GM10847 (cell line): ENCODE measurements around the gene CSNK1D.

ENCODE experiments used
- POLR2A ChIP-seq: IDR thresholded peaks from 2 replicates; pipeline ENCODE4 v1.6.1; 2011; ENCODE audit not compliant: insufficient read length; ENCODE audit errors: extremely low read depth

Gene CSNK1D

DNA sequence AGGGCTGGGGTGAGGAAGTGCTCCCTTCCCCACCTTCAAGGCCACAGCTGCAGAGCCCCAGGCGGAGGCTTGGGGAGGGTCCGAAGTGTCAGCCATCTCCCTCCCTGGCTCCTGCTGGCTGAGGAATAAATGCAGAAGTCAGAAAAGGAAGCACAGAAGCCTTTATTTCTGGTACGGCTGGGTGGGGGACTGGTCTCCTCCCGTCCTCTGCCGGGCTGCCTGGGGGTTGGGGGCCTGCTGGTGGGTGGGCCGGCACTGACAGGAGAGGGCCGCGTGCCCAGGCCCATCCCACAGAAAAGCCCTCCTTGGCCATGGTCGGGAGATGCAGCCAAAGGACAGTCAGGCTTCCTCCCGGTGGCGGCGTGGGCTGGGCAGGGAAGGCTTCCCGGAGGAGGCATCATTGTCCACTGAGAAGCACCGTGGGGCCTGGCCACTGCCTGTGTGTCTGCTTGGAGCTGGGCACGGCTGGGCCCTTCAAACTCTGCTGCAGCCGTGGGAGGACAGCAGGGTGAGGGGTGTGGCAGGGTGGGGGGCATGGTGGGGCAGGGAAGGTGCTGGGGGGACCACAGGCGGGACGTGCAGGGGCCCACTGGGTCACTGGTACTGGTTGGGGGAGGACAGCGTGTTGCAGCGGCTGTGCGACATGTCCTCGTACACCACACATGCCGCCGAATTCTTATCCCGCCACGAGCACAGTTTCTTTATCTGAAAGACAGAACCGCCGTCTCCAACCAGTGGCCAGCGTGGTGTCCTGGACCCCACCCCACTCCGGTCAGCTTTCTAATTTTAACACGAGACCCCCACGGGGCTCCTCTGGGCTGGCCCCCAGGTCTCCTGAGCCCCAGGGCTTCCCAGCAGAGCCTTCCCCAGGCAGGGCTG is 41.5 kb upstream of the CSNK1D start:
- TF ChIP-seq POLR2A: no peak

DNA sequence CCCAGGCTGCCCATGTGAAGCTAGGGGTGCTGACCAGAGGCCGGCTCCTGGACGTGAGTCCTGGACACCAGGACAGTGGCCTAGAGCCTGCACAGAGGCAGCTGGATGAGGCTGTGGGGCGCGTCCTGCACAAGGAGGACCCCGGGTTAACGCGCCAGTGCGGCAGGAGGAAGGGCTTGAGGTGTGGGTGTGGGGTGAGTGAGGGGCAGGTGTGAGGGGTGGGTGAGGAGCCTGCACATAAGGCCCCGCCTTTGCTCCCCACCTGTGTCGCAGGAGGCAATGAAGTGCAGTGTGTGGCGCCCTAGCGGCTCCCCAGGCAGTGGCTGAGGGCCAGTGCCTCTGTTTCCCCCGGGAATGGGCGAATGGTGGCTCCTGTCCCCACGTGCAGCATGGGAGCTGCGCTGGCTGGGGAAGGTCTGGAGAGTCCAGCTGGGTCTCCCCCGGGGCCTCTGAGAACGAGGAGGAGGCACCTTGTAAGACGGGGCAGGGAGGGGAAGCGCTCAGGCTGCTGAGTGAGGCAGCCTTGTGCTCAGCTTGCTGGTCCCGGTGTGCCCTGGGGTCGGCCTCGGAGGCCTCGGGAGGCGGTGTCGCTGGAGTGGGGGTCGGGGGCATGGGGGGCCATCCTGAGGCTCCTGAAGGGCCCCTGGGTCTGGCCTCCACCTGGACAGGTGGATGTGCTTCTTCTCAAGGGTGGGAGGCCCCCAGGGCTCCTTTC is 40.7 kb upstream of the CSNK1D start:
- TF ChIP-seq POLR2A: no peak

DNA sequence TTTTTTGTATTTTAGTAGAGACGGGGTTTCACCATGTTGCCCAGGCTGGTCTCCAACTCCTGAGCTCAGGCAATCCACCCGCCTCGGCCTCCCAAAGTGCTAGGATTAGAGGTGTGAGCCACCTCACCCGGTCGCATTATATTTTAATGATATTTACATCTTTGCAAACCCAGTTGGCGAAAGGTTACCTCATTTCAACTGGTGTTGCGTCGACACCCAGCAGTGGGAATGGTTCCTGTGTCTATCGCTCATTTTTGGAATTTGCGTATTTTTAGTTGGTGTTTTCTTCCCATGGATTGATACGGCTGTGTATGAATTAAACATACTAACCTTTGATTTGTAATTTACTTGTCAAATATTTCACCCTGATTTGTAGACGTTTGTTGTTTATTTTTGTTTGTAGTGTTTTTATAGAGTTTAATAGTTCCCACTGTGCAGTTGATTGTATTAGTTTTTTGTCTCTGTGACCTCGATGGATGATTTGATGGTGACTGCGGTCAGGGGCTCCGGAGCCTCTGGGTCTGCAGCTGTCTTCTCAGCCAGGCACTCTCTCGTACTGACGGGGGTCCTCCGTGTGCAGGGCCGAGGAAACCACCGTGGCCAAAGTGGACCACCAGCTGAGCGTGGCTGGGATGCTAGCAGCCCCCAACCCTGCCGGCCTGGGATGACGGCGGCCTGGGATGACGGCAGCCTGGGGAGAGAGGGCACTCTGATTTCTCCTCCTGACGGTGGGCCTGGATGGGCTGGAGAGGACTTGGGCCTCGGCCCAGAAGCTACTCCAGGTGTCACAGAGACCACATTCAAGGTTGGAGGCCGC is 39.9 kb upstream of the CSNK1D start:
- no peak for TF ChIP-seq POLR2A

DNA sequence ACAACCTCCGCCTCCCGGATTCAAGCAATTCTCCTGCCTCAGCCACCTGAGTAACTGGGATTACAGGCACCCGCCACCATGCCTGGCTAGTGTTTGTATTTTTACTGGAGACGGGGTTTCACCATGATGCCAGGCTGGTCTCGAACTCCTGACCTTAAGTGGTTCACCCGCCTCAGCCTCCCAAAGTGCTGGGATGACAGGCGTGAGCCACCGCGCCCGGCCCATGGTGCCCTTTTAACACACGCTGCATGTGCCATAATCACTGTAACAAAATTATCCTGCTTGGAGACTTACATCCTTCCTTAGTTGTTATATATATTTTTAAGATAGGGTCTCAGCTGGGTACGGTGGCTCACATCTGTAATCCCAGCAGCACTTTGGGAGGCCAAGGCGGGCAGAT is 38.5 kb upstream of the CSNK1D start:
- TF ChIP-seq POLR2A: no peak

DNA sequence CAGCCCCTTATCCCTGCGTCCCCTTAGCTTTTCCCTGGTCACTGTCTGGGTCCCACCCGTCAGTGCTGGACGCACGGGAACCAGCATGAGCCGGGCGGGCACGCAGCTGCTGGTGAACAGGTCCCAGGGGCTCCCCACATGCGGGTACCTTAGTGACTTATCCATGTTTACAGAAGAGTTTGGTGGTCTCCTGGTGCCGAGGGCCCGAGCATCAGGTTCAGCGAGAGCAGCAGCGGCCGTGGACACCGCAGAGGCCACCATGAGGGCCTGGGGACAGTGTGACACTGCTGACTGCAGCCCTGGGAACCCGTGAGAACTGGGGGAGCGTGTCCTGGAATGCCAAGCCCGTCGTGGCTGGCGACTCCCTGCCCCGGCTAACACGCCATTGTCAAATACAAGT is 37.4 kb upstream of the CSNK1D start:
- no peak for TF ChIP-seq POLR2A

DNA sequence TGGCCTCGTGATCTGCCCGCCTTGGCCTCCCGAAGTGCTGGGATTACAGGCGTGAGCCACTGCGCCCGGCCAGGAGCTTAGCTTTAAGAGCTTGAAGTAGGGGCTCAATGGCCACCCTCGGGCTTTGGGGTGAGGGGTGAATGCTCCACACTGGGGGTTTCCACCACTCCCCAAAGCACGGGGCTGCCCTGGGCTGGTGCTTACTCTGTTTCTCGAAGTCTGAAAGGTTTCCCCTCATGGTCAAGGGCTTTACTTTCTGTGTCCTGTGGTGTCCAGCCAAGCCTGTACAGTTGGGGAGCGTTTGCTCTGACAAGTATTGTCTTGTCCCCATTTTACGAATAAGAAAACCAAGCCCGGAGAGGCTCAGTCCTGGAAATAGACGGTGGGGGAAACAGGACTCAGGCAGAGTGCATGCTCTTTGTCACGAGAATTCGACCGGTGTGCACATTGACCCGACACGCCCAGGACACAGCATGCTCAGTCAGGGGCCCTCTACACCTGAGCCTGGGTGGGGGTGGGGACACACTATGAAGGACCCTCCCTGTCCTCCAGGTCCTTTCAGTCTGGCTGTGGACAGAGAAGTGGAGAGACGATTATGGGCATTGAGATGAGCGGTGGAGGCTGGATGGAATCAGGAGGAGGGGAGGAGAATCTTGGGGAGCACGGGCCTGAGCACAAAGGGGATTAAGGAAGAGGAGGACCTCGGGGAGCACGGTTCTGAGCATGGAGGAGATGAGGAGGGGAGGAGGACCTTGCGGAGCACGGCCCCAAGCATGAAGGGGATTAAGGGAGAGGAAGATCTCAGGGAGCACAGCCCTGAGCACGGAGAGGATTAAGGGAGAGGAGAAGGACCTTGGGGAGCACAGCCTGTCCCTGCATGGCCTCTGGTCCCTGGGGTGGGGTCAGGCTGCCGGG is 36.4 kb upstream of the CSNK1D start:
- TF ChIP-seq POLR2A: no peak

DNA sequence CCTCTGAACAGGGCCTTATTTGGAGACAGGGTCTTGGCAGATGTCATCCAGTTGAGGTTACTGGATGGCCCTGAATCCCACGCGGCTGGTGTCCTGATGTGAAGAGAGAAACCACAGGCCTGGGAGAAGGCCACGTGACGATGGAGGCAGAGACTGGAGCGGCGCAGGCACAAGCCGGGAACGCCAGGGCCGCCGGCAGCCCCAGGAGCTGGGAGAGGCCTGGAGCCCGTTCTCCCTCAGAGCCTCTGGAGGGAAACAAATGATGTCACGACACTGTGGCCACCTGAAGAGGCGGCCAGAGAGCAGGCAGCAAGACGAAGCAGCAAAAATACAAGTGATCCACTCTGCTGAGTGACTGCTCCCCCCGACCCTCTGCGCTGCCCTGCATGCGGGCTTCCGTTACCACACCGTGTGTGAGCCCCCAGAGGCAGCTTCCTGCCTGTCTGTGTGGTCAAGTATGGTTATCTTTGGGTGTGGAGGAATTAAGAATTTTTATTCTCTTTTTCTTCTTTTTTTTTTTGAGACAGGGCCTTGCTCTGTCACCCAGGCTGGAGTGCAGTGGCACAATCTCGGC is 32.3 kb upstream of the CSNK1D start:
- no peak for TF ChIP-seq POLR2A

DNA sequence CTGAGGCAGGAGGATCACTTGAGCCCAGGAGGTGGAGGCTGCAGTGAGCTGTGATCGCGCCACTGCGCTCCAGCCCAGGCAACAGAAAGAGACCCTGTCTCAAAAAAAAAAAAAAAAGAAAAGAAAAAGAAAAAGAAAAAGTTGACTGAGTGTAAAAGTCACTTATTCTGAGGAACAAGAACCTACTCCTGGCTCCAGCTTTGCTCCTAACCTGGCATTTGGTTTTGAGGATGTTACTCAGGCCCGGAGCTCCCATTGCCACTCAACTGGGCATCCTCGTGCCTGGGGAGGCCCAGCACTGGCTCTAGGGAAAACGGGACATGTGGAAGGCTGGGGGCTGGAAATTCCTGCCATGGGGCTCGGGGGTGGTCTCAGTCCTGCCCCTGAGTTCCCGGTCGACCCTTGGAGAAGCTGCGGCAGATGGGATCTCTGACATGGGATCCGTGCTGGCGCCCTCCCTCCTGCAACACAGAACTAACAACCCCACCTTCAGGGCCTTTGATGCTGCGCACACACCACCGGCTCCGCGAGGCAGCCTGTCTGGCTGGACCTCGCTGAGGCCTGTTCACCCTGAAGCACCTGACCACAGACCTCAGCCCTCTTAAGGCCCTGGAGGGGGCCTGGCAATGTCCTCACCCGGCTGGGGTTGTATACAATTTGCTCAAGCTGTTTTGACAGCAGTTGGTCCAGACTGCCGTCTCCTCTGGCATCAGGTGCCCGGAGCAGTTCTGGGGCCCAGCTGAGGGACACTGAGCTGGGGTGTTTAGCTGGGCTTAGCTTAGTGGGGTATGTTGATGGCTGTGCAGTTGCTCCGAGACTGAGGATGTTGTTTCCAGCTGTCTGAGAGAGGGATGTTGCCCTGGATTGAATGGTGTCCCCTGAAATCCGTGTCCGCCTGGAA is 31.6 kb upstream of the CSNK1D start:
- no peak for TF ChIP-seq POLR2A

DNA sequence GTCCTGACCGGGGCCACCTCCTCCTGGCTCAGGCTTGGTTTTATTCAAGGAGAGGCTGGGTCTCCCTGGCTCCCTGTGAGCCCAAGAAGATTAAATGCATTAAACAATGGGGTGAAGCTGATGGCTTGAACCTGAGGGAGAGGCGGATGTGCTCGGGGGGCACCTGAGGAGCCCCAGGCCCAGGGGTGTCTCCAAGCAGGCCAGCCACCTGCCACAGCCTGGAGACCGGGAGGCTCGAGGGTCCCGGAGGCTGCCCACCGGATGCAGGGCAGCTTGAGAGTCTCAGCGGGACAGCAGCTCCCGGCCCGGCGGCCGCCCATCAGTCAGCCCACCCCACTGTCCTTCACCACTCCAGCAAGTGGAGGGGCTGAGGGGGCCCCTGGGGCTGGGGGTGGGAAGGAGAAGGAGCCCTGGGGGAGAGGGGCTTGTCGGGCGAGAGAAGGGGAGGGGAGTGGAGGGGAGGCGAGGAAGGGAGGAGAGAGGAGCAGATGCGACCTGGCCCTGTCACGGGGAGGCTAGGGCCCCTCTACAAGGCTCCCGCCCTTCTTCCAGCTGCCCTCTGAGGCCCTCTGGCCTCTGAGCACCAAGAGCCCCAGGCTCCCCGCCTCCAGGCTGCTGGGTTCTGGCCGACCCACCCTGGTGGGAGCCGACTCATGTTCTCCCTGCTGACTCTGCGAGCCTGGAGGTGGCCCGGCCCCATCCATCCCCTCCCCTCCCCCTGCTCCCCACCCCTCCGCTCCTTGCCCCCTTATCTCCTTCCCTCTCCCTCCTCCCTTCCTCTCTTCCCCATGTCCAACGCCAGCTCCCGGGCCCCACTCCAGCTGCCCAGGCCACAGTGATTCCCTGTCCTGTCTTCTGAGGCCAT is 30.7 kb upstream of the CSNK1D start:
- no peak for TF ChIP-seq POLR2A

DNA sequence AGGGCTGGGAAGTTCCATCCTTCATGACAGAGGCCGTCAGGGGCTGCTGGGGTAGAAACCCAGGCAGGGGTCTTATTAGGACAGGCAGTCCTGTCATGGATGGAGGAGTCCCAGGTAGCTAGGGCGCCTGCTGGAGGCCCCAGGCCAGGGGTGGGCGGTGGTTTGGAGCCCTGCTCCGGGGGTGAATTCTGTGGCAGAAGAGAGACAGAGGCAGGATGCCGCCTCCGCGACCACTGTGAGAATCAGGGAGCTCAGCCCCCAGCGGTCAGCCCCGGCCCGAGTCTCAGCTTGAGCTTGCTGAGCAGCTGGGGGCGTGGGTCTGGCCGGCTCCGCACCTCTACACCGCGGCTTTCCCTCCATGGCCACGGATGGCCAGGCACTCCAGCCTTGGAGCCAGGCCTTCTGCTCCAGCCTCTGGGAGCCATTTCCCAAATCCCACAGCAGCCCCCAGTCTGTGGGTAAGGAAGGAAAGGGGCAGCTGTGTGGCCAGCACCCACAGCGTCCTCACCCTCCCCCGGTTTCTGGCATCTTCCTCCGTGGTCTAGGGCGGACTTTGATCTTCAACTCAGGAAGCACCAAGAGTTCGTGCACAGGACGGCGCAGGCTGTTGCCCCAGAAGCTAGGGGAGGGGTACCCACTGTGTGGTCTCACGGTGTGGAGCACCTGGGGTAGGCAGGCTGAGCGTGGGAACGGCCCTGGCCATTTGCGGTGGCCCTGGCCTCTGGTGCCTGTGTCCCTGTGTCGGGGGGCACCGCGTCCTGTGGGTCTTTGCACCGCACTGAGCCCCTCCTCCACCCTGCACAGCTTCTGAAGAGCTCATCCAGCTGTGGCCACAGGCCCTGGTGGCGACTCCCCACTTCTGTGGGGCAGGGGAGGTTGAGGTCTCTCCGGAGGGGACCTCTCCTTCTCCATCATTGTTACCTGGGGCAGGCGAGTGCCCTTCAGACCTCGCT is 29.8 kb upstream of the CSNK1D start:
- no peak for TF ChIP-seq POLR2A

DNA sequence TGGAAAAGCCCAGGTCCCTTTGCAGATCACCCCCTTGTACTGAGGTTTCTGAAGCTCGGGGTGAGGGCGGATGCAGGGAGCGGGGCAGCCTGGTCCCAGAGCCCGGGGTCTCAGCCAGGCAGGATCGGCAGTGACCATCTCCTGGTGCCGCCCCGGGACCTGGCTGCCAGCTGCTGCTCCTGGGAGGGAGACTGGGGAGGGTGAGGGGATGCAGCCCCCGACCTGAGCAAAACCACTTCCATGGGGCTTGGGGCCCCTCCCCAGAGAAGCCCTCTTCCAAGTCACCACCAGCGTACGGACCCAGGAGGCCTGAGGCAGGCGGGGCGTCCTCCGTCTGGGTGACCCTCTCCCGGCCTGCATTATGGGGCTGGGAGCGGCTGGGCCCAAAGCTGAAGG is 29.1 kb upstream of the CSNK1D start:
- TF ChIP-seq POLR2A: no peak
